GM12873 (cell line): ENCODE data around the gene SYNE2.

Source experiments
- CTCF ChIP-seq: IDR thresholded peaks from 2 replicates; pipeline ENCODE4 v1.5.1; 2012; ENCODE audit warnings: low read depth, mild to moderate bottlenecking, moderate library complexity, low read length, control low read depth; ENCODE audit not compliant: insufficient read depth; ENCODE audit errors: missing control alignments

SYNE2 gene

GRCh38 chr14:64213853-64214570 lies 361.2 kb downstream of the SYNE2 start:
- no peak for TF ChIP-seq CTCF

- no peak for TF ChIP-seq CTCF
These were observed 362.5 kb downstream of the SYNE2 start for GRCh38 chr14:64215274-64215673.

GRCh38 chr14:64215978-64216377 lies 363.2 kb downstream of the SYNE2 start:
- no peak for TF ChIP-seq CTCF

- TF ChIP-seq CTCF = no peak
These were observed 364.5 kb downstream of the SYNE2 start for GRCh38 chr14:64217308-64217707.

GRCh38 chr14:64217834-64218233 lies 365.0 kb downstream of the SYNE2 start:
- no peak for TF ChIP-seq CTCF

- no peak for TF ChIP-seq CTCF
These were observed 365.8 kb downstream of the SYNE2 start for GRCh38 chr14:64218344-64219240.

- no peak for TF ChIP-seq CTCF
These were observed 367.3 kb downstream of the SYNE2 start for GRCh38 chr14:64220056-64220455.
